GM18868 (cell line): ENCODE results near the gene CD247.
A peak's percentile ranks its signal among the peaks of the same experiment; 100 is the strongest.

Experiments
- ATAC-seq: cut with Tn5 transposase; IDR thresholded peaks from one replicate; pipeline ENCODE4 v1.9.1; 2021; ENCODE audit warnings: mild to moderate bottlenecking, moderate library complexity; ENCODE audit not compliant: unreplicated experiment

CD247 gene

GRCh38 chr1:167419245-167419644 lies 99.1 kb downstream of the CD247 start:
- ATAC-seq, result no peak

GRCh38 chr1:167418391-167418790 lies 99.9 kb downstream of the CD247 start:
- no peak for ATAC-seq

- ATAC-seq, result no peak
These were observed 101.8 kb downstream of the CD247 start for GRCh38 chr1:167416506-167416905.

- no peak for ATAC-seq
These were observed 105.0 kb downstream of the CD247 start for GRCh38 chr1:167413328-167413727.

GRCh38 chr1:167412920-167413319 lies 105.4 kb downstream of the CD247 start:
- no peak for ATAC-seq

- ATAC-seq, result no peak
These were observed 106.3 kb downstream of the CD247 start for GRCh38 chr1:167412072-167412471.

GRCh38 chr1:167409183-167409582 lies 109.1 kb downstream of the CD247 start:
- ATAC-seq, result no peak

- no peak for ATAC-seq
These were observed 110.0 kb downstream of the CD247 start for GRCh38 chr1:167408355-167408754.

GRCh38 chr1:167404908-167405307 lies 113.4 kb downstream of the CD247 start:
- no peak for ATAC-seq

- no peak for ATAC-seq
These were observed 114.0 kb downstream of the CD247 start for GRCh38 chr1:167404161-167404888.

GRCh38 chr1:167401260-167401873 lies 117.0 kb downstream of the CD247 start:
- ATAC-seq, result peak; percentile 67

- ATAC-seq, result no peak
These were observed 117.9 kb downstream of the CD247 start for GRCh38 chr1:167400359-167400953.

- no peak for ATAC-seq
These were observed 126.1 kb downstream of the CD247 start for GRCh38 chr1:167392200-167392696.

- ATAC-seq, result no peak
These were observed 129.4 kb downstream of the CD247 start for GRCh38 chr1:167388976-167389375.

- no peak for ATAC-seq
These were observed 130.9 kb downstream of the CD247 start for GRCh38 chr1:167387251-167387910.
